HCT116 (cell line): Measurements from ENCODE around the gene SKIC3. TPM values are rescaled to one million over a fixed set of nuclear protein-coding genes. Genes with fewer than 3 reads are reported as not detected.

Source experiments
- ATAC-seq: fragments of 200-7000 bp; cut with Tn5 transposase; 2 replicates; pipeline ENCODE4 v1.9.1; 2020; ENCODE audit warnings: mild to moderate bottlenecking, moderate library complexity
- BruUV-seq: library from RNA; stranded (reverse); fragments of 400-500 nt; replicated peaks from 2 replicates; lab custom pipeline; 2021; lab: Mats Ljungman, UMichigan
- CTCF ChIA-PET: fragments of 300-600 bp; sonication (Branson Sonifier 250); formaldehyde crosslinking; loops from one replicate; lab custom pipeline; 2021; ENCODE audit warnings: antibody characterized with exemption; lab: Charles Lee
- POLR2A ChIA-PET: fragments of 300-600, 350-600 bp; sonication (Branson Sonifier 250); formaldehyde crosslinking; loops from one replicate; lab custom pipeline; 2021; ENCODE audit warnings: antibody characterized with exemption; lab: Charles Lee
- RAD21 ChIA-PET, 2 experiments: fragments of 300-600 bp; sonication (Branson Sonifier 250); formaldehyde crosslinking; loops; one replicate each; lab custom pipeline; 2023; ENCODE audit warnings: low total read pairs in 2 of 2; ENCODE audit not compliant: uncharacterized antibody in 2 of 2, unreplicated experiment in 2 of 2, low non-redundant PET in 1 of 2; lab: Charles Lee
- DNase-seq: peaks from one replicate; pipeline ENCODE4 v3.0.0-alpha.2; 2010; ENCODE audit warnings: low read depth, low spot score
- H2AFZ ChIP-seq: fragments of 200-600 bp; shearing (Covaris generic), sonication (generic); 2 replicates; pipeline ENCODE4 v1.6.1; 2017; ENCODE audit warnings: low read depth, mixed run types, mixed read lengths, antibody characterized with exemption, low read length; ENCODE audit not compliant: poor library complexity, severe bottlenecking
- H3K27ac ChIP-seq: 2 replicates; pipeline ENCODE4 v1.5.1; 2012; ENCODE audit warnings: low read depth, low read length
- H3K27me3 ChIP-seq: fragments of 200-600 bp; sonication (generic); 2 replicates; pipeline ENCODE4 v1.6.1; 2016; ENCODE audit warnings: mixed run types, low read length, mixed read lengths; ENCODE audit not compliant: insufficient read depth
- H3K36me3 ChIP-seq, 2 experiments: fragments of 200-500 bp in 1 of 2; fragments of 200-600 bp in 1 of 2; sonication (Bioruptor generic) in 1 of 2; sonication (generic) in 1 of 2; 2 replicates each; pipeline versions ENCODE4 v1.5.1 to v1.6.1; 2014 to 2016; ENCODE audit warnings: low read length in 2 of 2, inconsistent platforms in 1 of 2, mixed read lengths in 1 of 2, mixed run types in 1 of 2; ENCODE audit not compliant: insufficient read depth in 2 of 2, control insufficient read depth in 1 of 2
- H3K4me1 ChIP-seq, 2 experiments: fragments of 200-600 bp in 1 of 2; sonication (generic) in 1 of 2; 2 replicates each; pipeline versions ENCODE4 v1.5.1 to v1.6.1; 2012 to 2017; ENCODE audit warnings: low read length in 2 of 2, inconsistent platforms in 1 of 2, mild to moderate bottlenecking in 1 of 2, mixed read lengths in 1 of 2, mixed run types in 1 of 2, moderate library complexity in 1 of 2; ENCODE audit not compliant: insufficient read depth in 2 of 2, control insufficient read depth in 1 of 2
- H3K4me2 ChIP-seq: fragments of 200-600 bp; sonication (generic); 2 replicates; pipeline ENCODE4 v1.6.1; 2017; ENCODE audit warnings: mixed run types, low read length, mixed read lengths
- H3K4me3 ChIP-seq, 2 experiments: fragments of 200-600 bp in 1 of 2; sonication (generic) in 1 of 2; replicated peaks in 1 of 2; 2 replicates each; pipeline ENCODE4 v1.5.1; 2011 to 2016; ENCODE audit warnings: low read length in 2 of 2, control low read depth in 1 of 2, low read depth in 1 of 2, mild to moderate bottlenecking in 1 of 2, mixed read lengths in 1 of 2, mixed run types in 1 of 2
- H3K79me2 ChIP-seq: fragments of 200-600 bp; sonication (generic); 2 replicates; pipeline ENCODE4 v1.6.1; 2017; ENCODE audit warnings: mild to moderate bottlenecking, mixed run types, low read length, moderate library complexity, mixed read lengths; ENCODE audit not compliant: insufficient read depth
- H3K9ac ChIP-seq: fragments of 200-600 bp; sonication (generic); 2 replicates; pipeline ENCODE4 v1.6.1; 2016; ENCODE audit warnings: low read length, mixed read lengths
- H3K9me2 ChIP-seq: fragments of 200-600 bp; sonication (generic), shearing (Covaris generic); 2 replicates; pipeline ENCODE4 v1.6.1; 2017; ENCODE audit warnings: mixed run types, mild to moderate bottlenecking, moderate library complexity; ENCODE audit not compliant: insufficient read depth
- H3K9me3 ChIP-seq, 2 experiments: fragments of 200-500 bp in 1 of 2; fragments of 200-600 bp in 1 of 2; sonication (Bioruptor generic) in 1 of 2; sonication (generic) in 1 of 2; 2 replicates each; pipeline ENCODE4 v1.6.1; 2014 to 2017; ENCODE audit warnings: low read length in 2 of 2, mixed read lengths in 2 of 2, inconsistent platforms in 1 of 2, low read depth in 1 of 2, mild to moderate bottlenecking in 1 of 2, mixed run types in 1 of 2, moderate library complexity in 1 of 2; ENCODE audit not compliant: control insufficient read depth in 1 of 2, insufficient read depth in 1 of 2
- H4K20me1 ChIP-seq: fragments of 200-600 bp; sonication (generic), shearing (Covaris generic); 2 replicates; pipeline ENCODE4 v1.6.1; 2017; ENCODE audit warnings: mixed run types, mild to moderate bottlenecking, moderate library complexity; ENCODE audit not compliant: insufficient read depth
- ELF1 ChIP-seq: IDR thresholded peaks from 2 replicates; pipeline ENCODE4 v1.6.1; 2012; ENCODE audit warnings: low read depth, borderline replicate concordance
- EZH2 ChIP-seq: fragments of 200-600 bp; sonication (generic); IDR thresholded peaks from 2 replicates; pipeline ENCODE4 v1.6.1; 2017; ENCODE audit warnings: antibody characterized with exemption, mixed run types
- POLR2A ChIP-seq: IDR thresholded peaks from 2 replicates; pipeline ENCODE4 v1.7.0; 2011; ENCODE audit warnings: borderline replicate concordance; ENCODE audit not compliant: insufficient read depth, insufficient read length; ENCODE audit errors: extremely low read depth
- POLR2AphosphoS5 ChIP-seq: IDR thresholded peaks from 2 replicates; pipeline ENCODE4 v1.6.1; 2011; ENCODE audit warnings: mild to moderate bottlenecking, low read depth, low read length, moderate library complexity
- RAD21 ChIP-seq: IDR thresholded peaks from 2 replicates; pipeline ENCODE4 v1.6.1; 2012; ENCODE audit warnings: low read depth, mild to moderate bottlenecking
- SRF ChIP-seq: IDR thresholded peaks from 2 replicates; pipeline ENCODE4 v1.6.1; 2012; ENCODE audit warnings: low read depth
- YY1 ChIP-seq: IDR thresholded peaks from 2 replicates; pipeline ENCODE4 v1.6.1; 2011; ENCODE audit warnings: low read length, low read depth, moderate library complexity, mild to moderate bottlenecking; ENCODE audit not compliant: insufficient replicate concordance; ENCODE audit errors: extremely low read depth
- intact Hi-C: fragments of 100-400 bp; cut with micrococcal nuclease; formaldehyde crosslinking; loops from 2 replicates; pipeline ENCODE4 v1.10.0; 2022
- total RNA-seq: library from RNA; stranded (reverse); gene quantifications from one replicate; pipeline ENCODE4 v1.2.1, GENCODE V29; 2021; ENCODE audit not compliant: unreplicated experiment
- TF ChIP-seq, protein P1 (sequence below): IDR thresholded peaks from 2 replicates; pipeline ENCODE4 v1.6.1; 2012; ENCODE audit warnings: low read depth
- TF ChIP-seq, protein P2 (sequence below): IDR thresholded peaks from 2 replicates; pipeline ENCODE4 v1.6.1; 2012
- TF ChIP-seq, protein P3 (sequence below): IDR thresholded peaks from 2 replicates; pipeline ENCODE4 v1.6.1; 2011; ENCODE audit warnings: mild to moderate bottlenecking, low read length, moderate library complexity; ENCODE audit not compliant: insufficient replicate concordance; ENCODE audit errors: extremely low read depth

The SKIC3 gene
- total RNA-seq, 1 experiment from 2014 or later: 35.1 TPM

DNA sequence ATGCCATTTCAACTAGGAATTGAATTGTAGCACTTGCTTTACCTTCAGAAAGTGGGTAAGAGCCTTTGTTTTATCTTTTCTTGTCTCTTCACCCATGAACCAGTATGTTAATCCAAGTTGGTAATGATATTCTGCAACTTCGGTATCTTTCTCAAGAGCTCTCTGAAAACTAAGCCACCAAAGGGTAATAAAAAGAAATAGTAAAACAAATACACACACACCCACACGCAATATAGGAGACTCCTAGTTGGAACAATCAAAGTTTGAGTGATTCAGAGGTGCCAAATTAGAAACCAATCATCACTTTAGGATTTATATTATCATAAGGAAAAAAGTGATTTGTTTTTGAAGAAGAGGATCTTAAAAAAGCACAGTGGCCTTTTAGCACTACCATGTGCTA lies 30.4 kb downstream of the SKIC3 start:
- no peaks in the 10 kb centered on the region for H3K27me3 ChIP-seq
- no peak overlapping the region for H3K4me3 ChIP-seq
- RAD21 ChIA-PET: no interaction called here
- peaks cover 11 to 15% of the 10 kb centered on the region in 2 experiments; a peak in 3 of 4 replicates for H3K36me3 ChIP-seq
- no peak for TF ChIP-seq POLR2AphosphoS5
- TF ChIP-seq, protein P1, sequence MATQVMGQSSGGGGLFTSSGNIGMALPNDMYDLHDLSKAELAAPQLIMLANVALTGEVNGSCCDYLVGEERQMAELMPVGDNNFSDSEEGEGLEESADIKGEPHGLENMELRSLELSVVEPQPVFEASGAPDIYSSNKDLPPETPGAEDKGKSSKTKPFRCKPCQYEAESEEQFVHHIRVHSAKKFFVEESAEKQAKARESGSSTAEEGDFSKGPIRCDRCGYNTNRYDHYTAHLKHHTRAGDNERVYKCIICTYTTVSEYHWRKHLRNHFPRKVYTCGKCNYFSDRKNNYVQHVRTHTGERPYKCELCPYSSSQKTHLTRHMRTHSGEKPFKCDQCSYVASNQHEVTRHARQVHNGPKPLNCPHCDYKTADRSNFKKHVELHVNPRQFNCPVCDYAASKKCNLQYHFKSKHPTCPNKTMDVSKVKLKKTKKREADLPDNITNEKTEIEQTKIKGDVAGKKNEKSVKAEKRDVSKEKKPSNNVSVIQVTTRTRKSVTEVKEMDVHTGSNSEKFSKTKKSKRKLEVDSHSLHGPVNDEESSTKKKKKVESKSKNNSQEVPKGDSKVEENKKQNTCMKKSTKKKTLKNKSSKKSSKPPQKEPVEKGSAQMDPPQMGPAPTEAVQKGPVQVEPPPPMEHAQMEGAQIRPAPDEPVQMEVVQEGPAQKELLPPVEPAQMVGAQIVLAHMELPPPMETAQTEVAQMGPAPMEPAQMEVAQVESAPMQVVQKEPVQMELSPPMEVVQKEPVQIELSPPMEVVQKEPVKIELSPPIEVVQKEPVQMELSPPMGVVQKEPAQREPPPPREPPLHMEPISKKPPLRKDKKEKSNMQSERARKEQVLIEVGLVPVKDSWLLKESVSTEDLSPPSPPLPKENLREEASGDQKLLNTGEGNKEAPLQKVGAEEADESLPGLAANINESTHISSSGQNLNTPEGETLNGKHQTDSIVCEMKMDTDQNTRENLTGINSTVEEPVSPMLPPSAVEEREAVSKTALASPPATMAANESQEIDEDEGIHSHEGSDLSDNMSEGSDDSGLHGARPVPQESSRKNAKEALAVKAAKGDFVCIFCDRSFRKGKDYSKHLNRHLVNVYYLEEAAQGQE: no peak
- TF ChIP-seq, all 23 proteins: peak for 0
- no peaks in the 10 kb centered on the region for H3K4me1 ChIP-seq
- no peaks in the 10 kb centered on the region for H3K79me2 ChIP-seq
- no peaks in the 10 kb centered on the region for H3K9me3 ChIP-seq
- H3K27ac ChIP-seq: no peak overlapping the region
- ChIA-PET CTCF (no interaction called here), POLR2A (no interaction called here)
- H4K20me1 ChIP-seq: no peaks in the 10 kb centered on the region
- BruUV-seq: no TSS peak
- no peaks in the 10 kb centered on the region for H3K9me2 ChIP-seq
- no peak for ATAC-seq
- H3K4me2 ChIP-seq: no peak overlapping the region
- no peak for DNase-seq
- intact Hi-C loops: no loop called here
- H3K9ac ChIP-seq: no peak overlapping the region
- no peak overlapping the region for H2AFZ ChIP-seq

DNA sequence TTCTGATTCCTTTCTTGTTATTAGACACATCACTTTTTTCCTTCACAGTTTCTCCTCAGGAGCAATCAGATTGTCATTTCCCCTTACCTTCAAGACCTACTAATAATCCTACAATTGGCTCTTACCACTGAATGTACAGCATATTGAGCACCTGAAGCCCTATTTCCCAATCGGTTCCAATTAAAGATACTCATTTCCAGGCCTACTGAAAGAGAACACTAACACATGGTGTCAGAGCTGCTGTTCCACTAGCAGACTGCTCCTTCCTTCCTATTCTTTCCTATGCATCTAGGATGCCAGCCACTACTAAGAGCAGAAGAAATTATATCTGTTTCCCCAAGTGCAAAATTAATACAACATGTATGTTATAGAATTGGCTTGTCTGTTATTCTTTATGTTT lies 34.6 kb downstream of the SKIC3 start:
- CTCF ChIA-PET: no interaction called here
- no peak for ATAC-seq
- intact Hi-C loops: no loop called here
- POLR2A ChIA-PET: no interaction called here
- H3K4me1 ChIP-seq: no peaks in the 10 kb centered on the region
- no peak overlapping the region for H3K4me2 ChIP-seq
- H3K9me2 ChIP-seq: no peaks in the 10 kb centered on the region
- no peaks in the 10 kb centered on the region for H3K27me3 ChIP-seq
- no peaks in the 10 kb centered on the region for H3K79me2 ChIP-seq
- H3K36me3 ChIP-seq: peaks cover 10 to 12% of the 10 kb centered on the region in 2 experiments; a peak in 2 of 4 replicates
- no peak for DNase-seq
- H4K20me1 ChIP-seq: no peaks in the 10 kb centered on the region
- no peak overlapping the region for H3K27ac ChIP-seq
- H2AFZ ChIP-seq: no peak overlapping the region
- BruUV-seq: no TSS peak
- no peak overlapping the region for H3K9ac ChIP-seq
- RAD21 ChIA-PET: no interaction called here
- no peak overlapping the region for H3K4me3 ChIP-seq
- no peaks in the 10 kb centered on the region for H3K9me3 ChIP-seq
- TF ChIP-seq, protein P2, sequence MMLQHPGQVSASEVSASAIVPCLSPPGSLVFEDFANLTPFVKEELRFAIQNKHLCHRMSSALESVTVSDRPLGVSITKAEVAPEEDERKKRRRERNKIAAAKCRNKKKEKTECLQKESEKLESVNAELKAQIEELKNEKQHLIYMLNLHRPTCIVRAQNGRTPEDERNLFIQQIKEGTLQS: no peak
- no peak for TF ChIP-seq EZH2
- TF ChIP-seq, protein P1: no peak
- TF ChIP-seq, protein P3, sequence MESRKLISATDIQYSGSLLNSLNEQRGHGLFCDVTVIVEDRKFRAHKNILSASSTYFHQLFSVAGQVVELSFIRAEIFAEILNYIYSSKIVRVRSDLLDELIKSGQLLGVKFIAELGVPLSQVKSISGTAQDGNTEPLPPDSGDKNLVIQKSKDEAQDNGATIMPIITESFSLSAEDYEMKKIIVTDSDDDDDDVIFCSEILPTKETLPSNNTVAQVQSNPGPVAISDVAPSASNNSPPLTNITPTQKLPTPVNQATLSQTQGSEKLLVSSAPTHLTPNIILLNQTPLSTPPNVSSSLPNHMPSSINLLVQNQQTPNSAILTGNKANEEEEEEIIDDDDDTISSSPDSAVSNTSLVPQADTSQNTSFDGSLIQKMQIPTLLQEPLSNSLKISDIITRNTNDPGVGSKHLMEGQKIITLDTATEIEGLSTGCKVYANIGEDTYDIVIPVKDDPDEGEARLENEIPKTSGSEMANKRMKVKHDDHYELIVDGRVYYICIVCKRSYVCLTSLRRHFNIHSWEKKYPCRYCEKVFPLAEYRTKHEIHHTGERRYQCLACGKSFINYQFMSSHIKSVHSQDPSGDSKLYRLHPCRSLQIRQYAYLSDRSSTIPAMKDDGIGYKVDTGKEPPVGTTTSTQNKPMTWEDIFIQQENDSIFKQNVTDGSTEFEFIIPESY: no peak
- TF ChIP-seq RAD21: no peak
- TF ChIP-seq SRF: no peak
- no peak for TF ChIP-seq YY1
- TF ChIP-seq POLR2A: no peak
- no peak for TF ChIP-seq ELF1
